GM18520 (cell line): ENCODE data around the gene G6PC2.

Experiments used
- ATAC-seq: cut with Tn5 transposase; IDR thresholded peaks from one replicate; pipeline ENCODE4 v1.9.1; 2021; ENCODE audit not compliant: unreplicated experiment

Gene G6PC2

GRCh38 chr2:168944065-168944464, 43.0 kb downstream of the G6PC2 start:
- ATAC-seq: no peak

- ATAC-seq: no peak
Measured at GRCh38 chr2:168945508-168945907, 44.4 kb downstream of the G6PC2 start.

- ATAC-seq: no peak
Measured at GRCh38 chr2:168948621-168949212, 47.6 kb downstream of the G6PC2 start.

- ATAC-seq: no peak
Measured at GRCh38 chr2:168949324-168949723, 48.2 kb downstream of the G6PC2 start.

- no peak for ATAC-seq
Measured at GRCh38 chr2:168951871-168952270, 50.8 kb downstream of the G6PC2 start.

GRCh38 chr2:168952424-168952823, 51.3 kb downstream of the G6PC2 start:
- no peak for ATAC-seq

- ATAC-seq: no peak
Measured at GRCh38 chr2:168954256-168954655, 53.2 kb downstream of the G6PC2 start.

GRCh38 chr2:168955321-168955720, 54.2 kb downstream of the G6PC2 start:
- no peak for ATAC-seq

GRCh38 chr2:168956392-168956791, 55.3 kb downstream of the G6PC2 start:
- ATAC-seq: no peak
